ENCODE results near the gene CALHM2. TPM values are rescaled to one million over a fixed set of nuclear protein-coding genes. Genes with fewer than 3 reads are reported as not detected.

The CALHM2 gene
- polyA plus RNA-seq, 1 of the 3 experiments (the other 2 are of a cell fraction) = 0.10 TPM

DNA sequence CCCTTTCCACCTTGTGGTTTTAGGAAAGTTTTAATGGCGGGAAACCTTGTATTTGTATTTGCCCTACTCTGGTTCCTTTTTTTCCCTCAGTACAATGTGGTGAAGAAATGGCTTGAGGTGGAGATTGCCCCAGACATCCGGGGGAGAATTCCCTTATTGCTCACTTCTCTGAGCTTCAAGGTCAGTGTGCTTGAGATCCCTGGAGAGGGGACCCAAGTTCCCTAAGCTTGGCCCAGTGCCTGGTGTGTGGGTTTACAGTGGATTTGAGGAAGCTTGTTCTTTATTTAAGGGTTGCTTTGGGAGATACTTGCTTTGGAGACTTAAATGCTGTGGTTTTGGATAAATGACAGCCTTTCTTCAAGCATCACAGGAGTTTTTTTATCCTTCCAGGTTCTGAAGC is 18.3 kb downstream of the CALHM2 start:
- no peaks in the 10 kb centered on the region for H3K27me3 ChIP-seq (ENCODE audit: insufficient read depth)
- POLR2A ChIA-PET = interaction anchor here (0.6 kb wide), 1 partner anchor 90 kb away, joined by 3 read pairs; no protein-coding TSS in a partner anchor
- no peaks in the 10 kb centered on the region for H3K9me3 ChIP-seq
- H3K36me3 ChIP-seq (replicated peaks in 1 of 2; ENCODE audit: control insufficient read depth in 1 of 2, insufficient read depth in 2 of 2, low read length in 1 of 2) = peaks cover 70 to 76% of the 10 kb centered on the region in 2 experiments
- no peaks in the 10 kb centered on the region for H3K4me1 ChIP-seq (ENCODE audit: control insufficient read depth in 1 of 2, insufficient read depth in 2 of 2, low read depth in 1 of 2, low read length in 1 of 2)
- H3K9ac ChIP-seq = no peak overlapping the region
- H3K79me2 ChIP-seq (ENCODE audit: insufficient read depth) = no peaks in the 10 kb centered on the region
- no peak overlapping the region for H2AFZ ChIP-seq (ENCODE audit: low read depth)
- DNase-seq = no peak
- no peak overlapping the region for H3K4me2 ChIP-seq
- no peak overlapping the region for H3K27ac ChIP-seq (ENCODE audit: low read depth in 2 of 2, low read length in 1 of 2)
- no peaks in the 10 kb centered on the region for H4K20me1 ChIP-seq (ENCODE audit: insufficient read depth)
- no peaks in the 10 kb centered on the region for H3F3A ChIP-seq (replicated peaks; ENCODE audit: insufficient read depth)
- CTCF ChIA-PET = interaction anchor here (0.9 to 1.3 kb wide), 2 partner anchors 17 to 51 kb away, joined by 5 to 6 read pairs; no protein-coding TSS in a partner anchor
- TF ChIP-seq RXRA (IDR thresholded peaks at IDR 0.05; ENCODE audit: borderline replicate concordance, low read depth) (no peak), GABPA (IDR thresholded peaks at IDR 0.05; ENCODE audit: low read depth) (no peak), ELF1 (IDR thresholded peaks at IDR 0.05) (no peak), SIN3A (IDR thresholded peaks at IDR 0.05; ENCODE audit: borderline replicate concordance, low read depth, low read length) (no peak), FOXJ3 (CRISPR knock-in tag; IDR thresholded peaks at IDR 0.05) (no peak), NFIC (IDR thresholded peaks at IDR 0.05; ENCODE audit: borderline replicate concordance) (no peak), RCOR1 (IDR thresholded peaks at IDR 0.05; ENCODE audit: low read length) (no peak), USF2 (IDR thresholded peaks at IDR 0.05; ENCODE audit: borderline replicate concordance, low read depth, low read length) (no peak), RFX5 (IDR thresholded peaks at IDR 0.05; ENCODE audit: low read length) (no peak), EP300 (IDR thresholded peaks at IDR 0.05; ENCODE audit: borderline replicate concordance in 1 of 2, low read depth in 1 of 2, low read length in 1 of 2) (no peak), RAD21 (IDR thresholded peaks at IDR 0.05; ENCODE audit: low read length) (no peak), FOSL2 (IDR thresholded peaks at IDR 0.05; ENCODE audit: borderline replicate concordance, low read depth) (no peak), TCF12 (IDR thresholded peaks at IDR 0.05) (no peak)
- whole genome bisulfite sequencing (ENCODE audit: low lambda C conversion rate) = 90% methylated on average over 2 of the region's 2 CpGs
- H3K9me2 ChIP-seq = no peaks in the 10 kb centered on the region
- no peak overlapping the region for H3K4me3 ChIP-seq (ENCODE audit: low read depth in 2 of 2, low read length in 1 of 2)

GRCh38 chr10:103431902-103432301 is 20.3 kb downstream of the CALHM2 start:
- TF ChIP-seq ELF1 (IDR thresholded peaks at IDR 0.05) (no peak), USF2 (IDR thresholded peaks at IDR 0.05; ENCODE audit: borderline replicate concordance, low read depth, low read length) (no peak), YY1 (IDR thresholded peaks at IDR 0.05; ENCODE audit: low read depth) (no peak), CHD2 (IDR thresholded peaks at IDR 0.05; ENCODE audit: low read length, partially characterized antibody) (no peak), FOXJ3 (CRISPR knock-in tag; IDR thresholded peaks at IDR 0.05) (no peak), REST (IDR thresholded peaks at IDR 0.05; ENCODE audit: low read depth, low read length) (no peak), FOSL2 (IDR thresholded peaks at IDR 0.05; ENCODE audit: borderline replicate concordance, low read depth) (no peak), RCOR1 (IDR thresholded peaks at IDR 0.05; ENCODE audit: low read length) (no peak), JUND (IDR thresholded peaks at IDR 0.05) (no peak), RXRA (IDR thresholded peaks at IDR 0.05; ENCODE audit: borderline replicate concordance, low read depth) (no peak), PBX3 (IDR thresholded peaks at IDR 0.05) (no peak), MEF2A (IDR thresholded peaks at IDR 0.05; ENCODE audit: borderline replicate concordance, low read depth) (no peak), SIN3A (IDR thresholded peaks at IDR 0.05; ENCODE audit: borderline replicate concordance, low read depth, low read length) (no peak)
- TF ChIP-seq, protein P1, sequence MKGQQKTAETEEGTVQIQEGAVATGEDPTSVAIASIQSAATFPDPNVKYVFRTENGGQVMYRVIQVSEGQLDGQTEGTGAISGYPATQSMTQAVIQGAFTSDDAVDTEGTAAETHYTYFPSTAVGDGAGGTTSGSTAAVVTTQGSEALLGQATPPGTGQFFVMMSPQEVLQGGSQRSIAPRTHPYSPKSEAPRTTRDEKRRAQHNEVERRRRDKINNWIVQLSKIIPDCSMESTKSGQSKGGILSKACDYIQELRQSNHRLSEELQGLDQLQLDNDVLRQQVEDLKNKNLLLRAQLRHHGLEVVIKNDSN (IDR thresholded peaks at IDR 0.05; ENCODE audit: borderline replicate concordance, low read depth) = no peak
- no peaks in the 10 kb centered on the region for H3K9me2 ChIP-seq
- H3F3A ChIP-seq (replicated peaks; ENCODE audit: insufficient read depth) = no peaks in the 10 kb centered on the region
- H3K36me3 ChIP-seq (replicated peaks in 1 of 2; ENCODE audit: control insufficient read depth in 1 of 2, insufficient read depth in 2 of 2, low read length in 1 of 2) = peaks cover 74 to 78% of the 10 kb centered on the region in 2 experiments
- no peaks in the 10 kb centered on the region for H3K9me3 ChIP-seq
- H3K4me2 ChIP-seq = no peak overlapping the region
- WGBS (ENCODE audit: low lambda C conversion rate) = 86% methylated on average over 8 of the region's 8 CpGs
- DNase-seq = no peak
- no peak overlapping the region for H3K9ac ChIP-seq
- ChIA-PET POLR2A (no interaction called here), CTCF (interaction anchor here (0.9 to 1.8 kb wide), 4 partner anchors 10 to 132 kb away, joined by 3 to 8 read pairs (median 3); no protein-coding TSS in a partner anchor)
- H3K27ac ChIP-seq (ENCODE audit: low read depth in 2 of 2, low read length in 1 of 2) = no peak overlapping the region
- H3K79me2 ChIP-seq (ENCODE audit: insufficient read depth) = no peaks in the 10 kb centered on the region
- no peak overlapping the region for H2AFZ ChIP-seq (ENCODE audit: low read depth)
- H4K20me1 ChIP-seq (ENCODE audit: insufficient read depth) = no peaks in the 10 kb centered on the region
- no peak overlapping the region for H3K4me3 ChIP-seq (ENCODE audit: low read depth in 2 of 2, low read length in 1 of 2)
- H3K27me3 ChIP-seq (ENCODE audit: insufficient read depth) = no peaks in the 10 kb centered on the region
- no peaks in the 10 kb centered on the region for H3K4me1 ChIP-seq (ENCODE audit: control insufficient read depth in 1 of 2, insufficient read depth in 2 of 2, low read depth in 1 of 2, low read length in 1 of 2)
